HEK293T (cell line): ENCODE measurements around the gene SLC6A13.

Experiments
- CTCF ChIA-PET: fragments of 350-600 bp; formaldehyde crosslinking; extraction: SDS; loops from one replicate; lab custom pipeline; 2021; ENCODE audit warnings: antibody characterized with exemption, inconsistent platforms; lab: Yijun Ruan, JAX
- POLR2A ChIA-PET: fragments of 350-600 bp; formaldehyde crosslinking; extraction: SDS; loops from one replicate; lab custom pipeline; 2020; ENCODE audit warnings: antibody characterized with exemption, inconsistent platforms; lab: Yijun Ruan, JAX
- DNase-seq: peaks from one replicate; pipeline ENCODE4 v3.0.0; 2012; ENCODE audit warnings: mixed read lengths; ENCODE audit errors: extremely low spot score
- ARNT ChIP-seq: fragments of 450-650 bp; IDR thresholded peaks from 2 replicates; pipeline ENCODE4 v1.6.1; 2017; ENCODE audit warnings: mild to moderate bottlenecking
- BHLHE40 ChIP-seq: fragments of 450-650 bp; IDR thresholded peaks from 2 replicates; pipeline ENCODE4 v1.6.1; 2016; ENCODE audit warnings: mild to moderate bottlenecking, moderate library complexity, borderline replicate concordance
- CTBP1 ChIP-seq: fragments of 450-650 bp; IDR thresholded peaks from 2 replicates; pipeline ENCODE4 v1.6.1; 2016; ENCODE audit warnings: borderline replicate concordance
- ELF4 ChIP-seq: fragments of 450-650 bp; IDR thresholded peaks from 2 replicates; pipeline ENCODE4 v1.6.1; 2017; ENCODE audit warnings: antibody characterized with exemption
- FOXA1 ChIP-seq: fragments of 450-650 bp; IDR thresholded peaks from 2 replicates; pipeline ENCODE4 v1.6.1; 2016; ENCODE audit warnings: mild to moderate bottlenecking
- FOXK2 ChIP-seq: fragments of 450-650 bp; IDR thresholded peaks from 2 replicates; pipeline ENCODE4 v1.6.1; 2016; ENCODE audit warnings: mild to moderate bottlenecking
- FOXM1 ChIP-seq: fragments of 450-650 bp; IDR thresholded peaks from 2 replicates; pipeline ENCODE4 v1.6.1; 2017; ENCODE audit warnings: mild to moderate bottlenecking, borderline replicate concordance
- HDGF ChIP-seq: fragments of 450-650 bp; IDR thresholded peaks from 2 replicates; pipeline ENCODE4 v1.6.1; 2017; ENCODE audit warnings: antibody characterized with exemption, borderline replicate concordance
- L3MBTL2 ChIP-seq: fragments of 450-650 bp; conservative IDR thresholded peaks from 2 replicates; pipeline ENCODE4 v1.6.1; 2016; ENCODE audit warnings: mild to moderate bottlenecking
- LEF1 ChIP-seq: fragments of 450-650 bp; IDR thresholded peaks from 2 replicates; pipeline ENCODE4 v1.6.1; 2017; ENCODE audit warnings: mild to moderate bottlenecking, borderline replicate concordance
- NFRKB ChIP-seq: fragments of 450-650 bp; IDR thresholded peaks from 2 replicates; pipeline ENCODE4 v1.6.1; 2016; ENCODE audit warnings: mild to moderate bottlenecking, moderate library complexity
- SP1 ChIP-seq: fragments of 450-650 bp; IDR thresholded peaks from 2 replicates; pipeline ENCODE4 v1.6.1; 2017
- SUZ12 ChIP-seq: fragments of 450-650 bp; IDR thresholded peaks from 2 replicates; pipeline ENCODE4 v1.6.1; 2016; ENCODE audit warnings: mild to moderate bottlenecking
- TARDBP ChIP-seq: fragments of 450-650 bp; IDR thresholded peaks from 2 replicates; pipeline ENCODE4 v1.6.1; 2016
- ZNF384 ChIP-seq: fragments of 450-650 bp; IDR thresholded peaks from 2 replicates; pipeline ENCODE4 v1.6.1; 2016
- TF ChIP-seq, protein P1 (sequence below): fragments of 450-650 bp; IDR thresholded peaks from 2 replicates; pipeline ENCODE4 v1.6.1; 2016

SLC6A13 gene

DNA sequence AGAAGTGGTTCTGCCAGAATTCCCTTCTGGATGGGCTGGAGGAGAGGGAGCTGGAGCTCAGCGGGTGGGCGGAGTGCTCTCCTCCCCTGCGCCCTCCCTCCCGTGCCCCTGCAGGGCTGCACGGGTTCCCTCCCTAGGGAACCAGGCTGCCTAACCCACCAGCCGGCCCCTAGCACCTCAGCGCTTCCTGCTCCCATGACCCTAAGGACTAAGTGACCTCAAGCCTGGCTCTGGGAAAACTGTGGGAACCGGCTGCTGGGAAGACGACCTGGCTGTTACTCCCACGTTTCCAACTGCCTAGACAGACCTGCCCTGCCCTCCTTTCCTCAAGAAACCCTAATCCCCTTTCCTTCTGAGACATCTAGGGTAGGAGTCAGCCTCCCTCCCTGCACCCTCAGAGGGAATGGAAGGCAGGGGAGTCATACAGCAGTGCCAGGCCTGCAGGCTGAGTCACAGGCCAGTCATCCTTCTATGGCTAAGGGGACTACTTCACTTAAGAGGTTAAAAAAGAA is 80.2 kb downstream of the SLC6A13 start:
- ChIA-PET CTCF (no interaction called here), POLR2A (no interaction called here)
- no peak for TF ChIP-seq CTBP1
- TF ChIP-seq HDGF: no peak
- no peak for TF ChIP-seq L3MBTL2
- no peak for TF ChIP-seq TARDBP
- no peak for TF ChIP-seq SP1
- TF ChIP-seq, protein P1, sequence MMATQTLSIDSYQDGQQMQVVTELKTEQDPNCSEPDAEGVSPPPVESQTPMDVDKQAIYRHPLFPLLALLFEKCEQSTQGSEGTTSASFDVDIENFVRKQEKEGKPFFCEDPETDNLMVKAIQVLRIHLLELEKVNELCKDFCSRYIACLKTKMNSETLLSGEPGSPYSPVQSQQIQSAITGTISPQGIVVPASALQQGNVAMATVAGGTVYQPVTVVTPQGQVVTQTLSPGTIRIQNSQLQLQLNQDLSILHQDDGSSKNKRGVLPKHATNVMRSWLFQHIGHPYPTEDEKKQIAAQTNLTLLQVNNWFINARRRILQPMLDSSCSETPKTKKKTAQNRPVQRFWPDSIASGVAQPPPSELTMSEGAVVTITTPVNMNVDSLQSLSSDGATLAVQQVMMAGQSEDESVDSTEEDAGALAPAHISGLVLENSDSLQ: no peak
- no peak for TF ChIP-seq FOXA1
- no peak for TF ChIP-seq LEF1
- TF ChIP-seq SUZ12: no peak
- TF ChIP-seq ELF4: no peak
- TF ChIP-seq FOXK2: no peak
- TF ChIP-seq NFRKB: no peak
- no peak for TF ChIP-seq ARNT
- TF ChIP-seq ZNF384: no peak
- no peak for TF ChIP-seq FOXM1
- no peak for TF ChIP-seq BHLHE40
- no peak for DNase-seq

DNA sequence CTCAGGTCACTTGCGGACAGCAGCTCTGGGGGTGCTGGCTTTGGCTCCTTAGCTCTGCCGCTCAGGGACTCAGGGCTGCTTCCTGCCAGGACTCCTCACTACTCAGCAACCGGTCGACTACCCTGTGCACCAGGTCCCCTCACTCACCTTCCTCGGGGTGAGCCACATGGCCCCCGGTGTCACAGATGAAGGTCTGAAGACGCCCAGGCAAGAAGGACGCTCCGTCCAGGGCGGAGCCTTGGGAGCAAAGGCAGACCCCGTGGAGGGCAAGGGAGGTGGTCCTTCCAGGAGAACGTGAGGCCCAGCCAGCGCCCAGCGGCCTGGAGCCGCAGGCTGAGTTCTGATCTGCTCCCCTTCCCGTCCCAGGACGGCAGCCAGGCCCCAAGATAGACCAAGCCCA is 80.7 kb downstream of the SLC6A13 start:
- TF ChIP-seq HDGF (no peak), ELF4 (no peak), TARDBP (no peak), FOXA1 (no peak), L3MBTL2 (no peak), BHLHE40 (no peak), NFRKB (no peak), FOXK2 (no peak), ARNT (no peak), ZNF384 (no peak), LEF1 (no peak), SUZ12 (no peak), FOXM1 (no peak), SP1 (no peak), CTBP1 (no peak)
- TF ChIP-seq, protein P1: no peak
- CTCF ChIA-PET: interaction anchor here (0.7 kb wide), 1 partner anchor 73 kb away, joined by 3 read pairs; no protein-coding TSS in a partner anchor
- POLR2A ChIA-PET: no interaction called here
- DNase-seq: no peak

DNA sequence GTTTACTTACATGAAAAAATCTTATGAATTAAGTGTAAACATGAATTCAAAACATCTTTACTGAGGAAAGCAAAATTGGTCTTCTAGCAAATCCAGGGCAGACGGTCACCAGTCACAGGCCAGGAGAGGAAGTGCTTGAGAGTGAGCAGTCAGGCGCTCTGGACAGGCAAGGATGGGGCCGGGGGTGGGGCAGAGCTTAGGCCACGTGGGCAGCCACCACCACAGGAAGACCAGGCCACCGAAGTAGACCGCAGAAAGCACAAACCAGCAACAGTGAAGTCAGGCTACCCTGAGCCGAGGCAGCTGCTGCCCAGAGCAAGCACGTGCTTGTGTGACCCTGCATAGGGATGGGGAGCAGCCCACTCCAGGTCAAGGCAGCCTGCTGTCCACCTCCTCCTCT is 82.2 kb downstream of the SLC6A13 start:
- DNase-seq: no peak
- TF ChIP-seq HDGF: no peak
- TF ChIP-seq FOXM1: no peak
- TF ChIP-seq, protein P1: no peak
- TF ChIP-seq FOXK2: no peak
- CTCF ChIA-PET: no interaction called here
- POLR2A ChIA-PET: no interaction called here

DNA sequence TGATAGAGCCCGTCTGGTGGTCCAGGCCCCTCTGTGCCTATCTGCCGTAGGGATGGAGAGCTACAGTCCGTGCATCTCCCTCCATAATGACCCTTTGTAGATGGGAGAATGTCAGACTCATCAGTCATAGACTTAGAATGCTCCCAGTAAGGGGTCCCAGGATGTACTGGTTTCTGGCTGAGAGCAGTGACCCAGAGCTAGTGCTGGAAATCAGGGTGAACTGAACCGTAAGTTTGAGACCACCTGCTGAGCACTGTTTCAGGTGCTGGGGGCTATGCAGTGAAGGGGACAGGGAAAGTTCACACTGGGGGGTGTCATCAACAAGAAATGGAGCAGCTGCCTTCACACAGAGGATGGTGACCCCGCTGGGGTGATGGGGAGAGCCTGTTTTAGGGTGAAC is 82.8 kb downstream of the SLC6A13 start:
- TF ChIP-seq ARNT (no peak), FOXM1 (no peak), HDGF (no peak), LEF1 (no peak), BHLHE40 (no peak), TARDBP (no peak), NFRKB (no peak), FOXA1 (no peak), L3MBTL2 (no peak), ZNF384 (no peak), SUZ12 (no peak)
- TF ChIP-seq, protein P1: no peak
- CTCF ChIA-PET: interaction anchor here (1.6 kb wide), 1 partner anchor 10 kb away, joined by 5 read pairs; no protein-coding TSS in a partner anchor
- POLR2A ChIA-PET: no interaction called here
- no peak for DNase-seq

DNA sequence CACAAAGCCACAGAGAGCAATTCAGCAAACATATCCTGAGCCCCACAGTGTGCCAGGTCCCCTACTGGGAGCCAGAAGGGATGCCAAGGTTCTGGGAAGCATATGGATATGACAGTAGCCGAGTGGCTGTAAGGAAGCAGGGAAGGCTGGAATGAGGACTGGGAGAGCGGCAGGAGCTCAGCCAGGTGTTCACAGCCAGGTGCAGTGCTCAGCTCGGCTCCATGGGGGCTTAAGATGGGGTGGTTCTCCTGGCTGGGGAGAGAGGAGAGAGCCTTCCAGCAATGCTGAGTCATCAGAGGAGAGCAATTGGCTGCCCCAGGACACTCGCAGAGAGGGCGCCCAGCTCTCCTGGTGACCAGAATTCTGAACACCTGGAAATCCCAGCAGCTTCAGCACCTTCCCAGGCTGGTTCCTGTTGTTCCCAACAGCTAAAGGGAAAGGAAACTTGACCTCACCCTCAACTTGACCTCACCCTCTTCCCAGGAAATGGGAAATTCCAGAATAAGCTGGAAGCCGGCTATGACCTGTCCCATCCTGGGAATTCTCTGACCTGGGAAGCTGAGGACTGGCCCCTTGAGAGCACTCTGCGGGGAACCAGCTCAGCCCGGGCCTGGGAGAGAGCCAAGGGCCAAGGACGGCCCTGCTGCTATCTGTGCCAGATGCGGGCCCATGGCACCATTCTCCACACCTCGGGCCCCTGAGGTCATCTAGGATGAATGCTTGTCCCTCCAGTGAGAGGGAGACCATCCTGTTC is 83.3 kb downstream of the SLC6A13 start:
- POLR2A ChIA-PET: no interaction called here
- DNase-seq: no peak
- CTCF ChIA-PET: interaction anchor here (1.6 kb wide), 1 partner anchor 11 kb away, joined by 5 read pairs; no protein-coding TSS in a partner anchor
- TF ChIP-seq SP1 (no peak), BHLHE40 (no peak), LEF1 (no peak)

DNA sequence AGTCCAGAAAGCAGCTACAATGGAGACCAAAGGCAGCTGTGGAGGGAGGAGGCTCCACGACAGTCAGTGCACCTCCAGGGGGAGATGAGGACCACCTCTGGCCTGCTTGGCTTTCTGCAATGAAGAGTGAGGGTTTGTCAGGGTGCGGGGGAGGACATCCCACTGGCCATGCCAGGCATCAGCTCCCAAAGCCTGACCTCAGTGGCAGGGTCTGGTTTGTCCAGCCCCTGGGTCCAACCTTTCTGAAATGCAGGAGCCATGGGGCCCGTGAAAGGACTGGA is 83.9 kb downstream of the SLC6A13 start:
- DNase-seq: no peak
- TF ChIP-seq ARNT (no peak), FOXK2 (no peak), SUZ12 (no peak), FOXM1 (no peak), SP1 (no peak), TARDBP (no peak), FOXA1 (no peak), ZNF384 (no peak), NFRKB (no peak), CTBP1 (no peak), ELF4 (no peak)
- TF ChIP-seq, protein P1: no peak
- ChIA-PET POLR2A (no interaction called here), CTCF (interaction anchor here (1.6 kb wide), 1 partner anchor 11 kb away, joined by 5 read pairs; no protein-coding TSS in a partner anchor)
